GM21423 (cell line): ENCODE data around the gene FREY1.
"Not testable (repeated sequence)": the region's sequence is repeated elsewhere in the genome, so short reads cannot be mapped to it uniquely, and the experiment has no call there.

Experiments used
- ATAC-seq: cut with Tn5 transposase; IDR thresholded peaks from one replicate; pipeline ENCODE4 v1.9.1; 2021; ENCODE audit warnings: mild to moderate bottlenecking, moderate library complexity; ENCODE audit not compliant: unreplicated experiment

Gene FREY1

DNA sequence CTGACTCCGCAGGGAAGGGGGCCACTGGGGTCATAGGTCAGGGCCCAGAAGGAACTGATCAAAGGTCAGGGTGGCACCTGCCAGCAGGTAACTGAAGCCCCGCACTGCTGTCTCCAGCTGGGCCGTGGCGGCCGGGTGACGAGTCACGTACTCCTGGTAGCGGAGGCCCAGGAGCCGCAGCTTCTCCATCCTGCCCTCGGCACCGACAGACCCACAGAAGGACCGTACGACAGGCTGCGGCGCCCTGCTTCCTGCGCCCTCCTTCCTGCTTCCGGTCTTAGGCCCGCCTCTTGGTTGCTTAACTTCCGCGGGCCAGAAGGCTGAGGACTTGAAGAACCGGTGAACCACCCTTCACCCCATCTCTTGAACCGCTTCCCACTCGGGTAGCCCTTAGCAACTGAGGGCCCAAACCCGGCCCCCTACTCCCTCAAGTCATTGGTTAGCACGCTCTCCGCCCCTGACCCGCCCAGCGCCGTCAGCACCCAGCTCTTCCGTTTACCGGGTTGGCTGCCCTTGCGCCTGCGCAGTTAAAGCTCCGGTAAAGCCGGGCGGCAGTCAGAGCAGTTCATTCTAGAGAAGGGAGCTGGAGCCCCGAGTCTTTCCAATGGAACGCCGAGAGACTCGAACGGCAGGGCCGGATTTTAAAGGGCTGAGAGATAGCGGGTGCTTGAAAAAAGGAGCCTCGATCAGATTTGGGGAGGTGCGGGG is 10.7 kb upstream of the FREY1 start, which contains the start of gene PEX16:
Gene PEX16 (minus strand): TSS at position 255 of the 708 bp plus-strand sequence. CDS start 66 bp downstream, at position 189.
- peak; percentile 79 for ATAC-seq

GRCh38 chr11:45917286-45917622 is 10.2 kb upstream of the FREY1 start:
- ATAC-seq: peak; percentile 1

- no peak for ATAC-seq
These were observed 8.4 kb upstream of the FREY1 start for GRCh38 chr11:45915446-45915845.

DNA sequence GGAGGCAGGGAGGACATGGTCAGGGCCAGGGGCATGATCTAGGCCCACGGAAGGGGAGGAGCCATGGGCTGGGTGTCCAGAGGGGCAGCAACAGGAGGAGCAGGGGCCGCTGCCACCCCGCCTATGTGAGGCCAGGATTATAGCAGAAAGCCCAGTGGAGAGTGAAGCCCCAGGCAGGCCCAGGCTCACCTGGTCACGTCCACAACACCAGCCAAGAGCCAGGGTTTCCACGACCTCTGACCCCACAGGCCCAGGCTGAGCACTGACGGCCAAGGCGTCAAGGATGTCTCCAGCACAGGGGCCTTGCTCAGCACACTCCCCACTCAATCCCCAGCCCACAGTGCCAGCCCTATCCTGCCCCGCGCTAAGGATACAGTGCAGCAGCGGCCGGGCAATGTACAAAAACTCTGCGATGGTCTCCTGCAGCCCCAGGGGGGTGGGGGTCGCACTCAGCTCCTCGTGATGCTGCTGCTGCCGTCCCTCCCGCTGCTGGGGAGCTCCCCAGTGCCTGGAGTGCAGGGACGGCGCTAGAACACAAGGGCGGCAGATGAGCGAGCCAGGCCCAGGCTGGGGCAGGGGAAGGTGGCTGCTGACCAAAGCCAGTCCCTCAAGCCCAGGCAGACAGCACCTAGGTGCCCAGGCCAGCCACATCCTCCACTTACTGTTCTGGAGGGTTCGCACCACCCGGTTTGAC is 7.0 kb upstream of the FREY1 start:
- no peak for ATAC-seq

DNA sequence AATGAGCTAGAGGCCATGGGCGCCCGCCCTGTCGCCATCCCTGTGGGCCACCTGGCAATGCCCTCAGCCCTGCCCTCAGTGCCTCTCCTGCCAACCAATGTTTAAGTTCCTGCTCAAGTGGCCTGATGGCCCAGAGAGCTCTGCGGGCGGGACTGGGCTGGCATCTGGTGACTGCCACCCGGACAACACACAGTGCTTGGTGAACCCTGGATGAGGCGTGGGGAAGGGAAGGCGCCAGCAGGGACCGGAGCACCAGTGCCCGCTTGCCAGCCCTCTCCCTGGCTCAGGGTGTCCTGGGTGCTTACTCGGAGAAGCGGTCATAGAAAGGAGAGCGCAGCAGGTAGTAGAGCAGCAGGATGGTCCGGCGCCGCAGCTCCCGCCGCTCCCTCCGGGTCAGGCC is 6.4 kb upstream of the FREY1 start:
- ATAC-seq: no peak

DNA sequence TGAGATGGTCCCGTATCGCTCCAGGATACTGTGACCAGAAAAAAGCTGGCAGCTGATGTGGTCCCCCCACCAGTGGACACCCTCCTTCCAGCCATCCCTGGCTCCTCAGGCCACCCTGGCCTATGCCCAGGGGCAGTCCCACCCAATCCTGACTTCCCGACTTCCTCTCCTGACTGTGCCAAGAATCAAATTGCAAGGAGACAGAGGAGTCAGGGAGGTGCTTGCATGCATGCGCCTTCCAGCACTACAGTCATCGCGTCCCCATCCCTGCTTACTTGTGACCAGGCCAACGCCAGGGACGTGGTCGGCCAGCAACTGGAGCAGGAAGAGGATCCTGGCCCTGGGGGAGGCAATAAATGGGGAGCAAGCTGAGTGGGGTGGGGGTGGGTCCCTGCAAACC is 3.6 kb upstream of the FREY1 start:
- no peak for ATAC-seq

DNA sequence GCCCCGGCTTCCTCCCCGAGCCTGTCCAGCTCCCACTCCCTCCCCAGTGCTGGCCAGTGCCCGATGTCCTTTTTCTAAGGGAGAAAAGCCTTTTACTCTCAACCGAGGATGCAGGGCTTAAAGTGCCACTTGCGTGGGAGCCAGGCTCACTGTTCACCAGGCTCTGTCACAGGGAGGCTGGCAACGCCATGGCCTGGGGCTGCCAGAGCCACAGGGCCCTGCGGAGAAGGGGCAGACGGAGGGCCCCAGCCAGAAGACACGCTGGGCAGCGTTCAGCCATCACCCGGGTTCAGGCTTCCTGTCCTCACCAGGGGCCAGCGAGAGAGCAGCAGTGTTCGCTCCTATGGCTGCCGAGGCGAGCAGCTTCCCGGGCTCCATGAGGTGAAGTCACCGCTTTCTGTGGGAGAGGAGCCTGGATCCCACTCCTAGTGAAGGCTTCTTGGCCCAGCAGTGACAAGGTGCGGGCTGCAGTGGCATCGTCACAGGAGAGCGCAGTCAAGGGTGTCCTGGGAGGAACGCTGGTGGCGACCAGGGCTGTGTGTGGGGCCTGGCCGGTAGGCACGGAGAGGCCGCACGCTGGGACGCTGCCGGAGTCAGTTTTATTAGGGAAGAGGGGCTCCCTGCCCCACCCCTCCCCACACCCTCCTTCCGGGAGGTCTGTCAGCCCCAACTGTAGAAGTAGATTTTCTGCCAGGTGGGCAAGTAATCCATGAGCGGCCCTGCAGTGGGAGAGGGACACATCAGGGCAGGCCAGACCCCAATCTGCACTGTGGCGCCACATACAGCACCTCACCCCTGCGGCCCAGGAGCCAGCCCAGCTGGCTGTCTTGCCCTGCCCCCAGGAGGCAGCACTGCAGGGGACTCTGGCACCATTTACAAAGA is 2.8 kb upstream of the FREY1 start:
- ATAC-seq: no peak

DNA sequence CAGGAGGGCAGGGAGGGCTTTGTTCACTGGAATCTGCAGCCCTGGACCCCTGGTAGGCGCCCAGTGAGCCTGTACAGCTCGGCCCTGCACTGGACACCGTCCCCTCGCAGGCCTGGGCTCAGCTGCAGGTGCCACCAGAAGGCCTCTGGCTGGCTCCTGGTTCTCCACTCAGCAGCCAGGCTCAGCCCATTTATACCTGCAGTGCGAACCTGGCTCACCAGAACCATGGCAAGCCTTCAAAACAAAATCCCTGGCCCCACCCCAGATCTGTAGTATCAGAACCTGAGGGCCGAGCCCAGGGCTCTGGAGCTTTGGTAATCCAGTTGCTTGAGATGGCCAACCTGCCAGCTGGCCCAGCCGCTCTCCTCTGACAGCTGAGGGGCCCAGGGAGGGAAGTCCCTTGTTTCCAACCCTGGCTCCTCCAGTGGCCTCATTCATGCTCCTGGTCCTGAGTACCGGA is 870 bp upstream of the FREY1 start:
- ATAC-seq: no peak

DNA sequence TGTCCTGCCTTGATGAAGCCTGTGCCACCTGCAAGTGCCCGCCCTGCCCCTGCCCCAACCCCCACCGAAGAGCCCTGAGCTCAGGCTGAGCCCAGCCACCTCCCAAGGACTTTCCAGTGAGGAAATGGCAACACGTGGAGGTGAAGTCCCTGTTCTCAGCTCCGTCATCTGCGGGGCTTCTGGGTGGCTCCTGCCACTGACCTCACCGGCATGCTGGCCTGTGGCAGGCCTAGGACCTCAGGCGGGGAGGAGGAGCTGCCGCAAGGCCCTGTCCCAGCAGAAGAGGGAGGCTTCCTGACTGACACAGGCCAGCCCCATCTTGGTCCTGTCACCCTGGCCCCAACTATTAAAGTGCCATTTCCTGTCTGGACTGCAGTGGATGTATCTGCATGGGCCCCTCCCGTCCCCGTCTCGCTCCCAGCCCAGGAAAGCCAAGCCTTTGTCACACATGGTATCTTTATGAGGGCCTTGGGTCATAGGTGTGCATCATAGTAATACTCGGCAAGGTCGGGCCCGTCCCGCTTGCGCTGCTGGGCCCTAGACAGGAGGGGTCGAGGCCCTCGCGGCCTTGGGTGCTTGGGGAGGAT is 882 bp downstream of the FREY1 start:
- ATAC-seq: no peak

DNA sequence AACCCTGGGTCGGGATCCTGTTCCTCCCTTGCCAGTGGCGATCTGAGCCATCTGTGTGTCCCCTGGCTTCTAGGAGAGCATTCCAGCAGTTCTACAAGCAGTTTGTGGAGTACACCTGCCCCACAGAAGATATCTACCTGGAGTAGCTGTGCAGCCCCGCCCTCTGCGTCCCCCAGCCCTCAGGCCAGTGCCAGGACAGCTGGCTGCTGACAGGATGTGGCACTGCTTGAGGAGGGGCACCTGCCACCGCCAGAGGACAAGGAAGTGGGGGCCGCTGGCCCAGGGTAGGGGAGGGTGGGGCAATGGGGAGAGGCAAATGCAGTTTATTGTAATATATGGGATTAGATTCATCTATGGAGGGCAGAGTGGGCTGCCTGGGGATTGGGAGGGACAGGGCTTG is 1.5 kb downstream of the FREY1 start:
- ATAC-seq: not testable (repeated sequence)

- no peak for ATAC-seq
These were observed 2.0 kb downstream of the FREY1 start for GRCh38 chr11:45905095-45905494.

DNA sequence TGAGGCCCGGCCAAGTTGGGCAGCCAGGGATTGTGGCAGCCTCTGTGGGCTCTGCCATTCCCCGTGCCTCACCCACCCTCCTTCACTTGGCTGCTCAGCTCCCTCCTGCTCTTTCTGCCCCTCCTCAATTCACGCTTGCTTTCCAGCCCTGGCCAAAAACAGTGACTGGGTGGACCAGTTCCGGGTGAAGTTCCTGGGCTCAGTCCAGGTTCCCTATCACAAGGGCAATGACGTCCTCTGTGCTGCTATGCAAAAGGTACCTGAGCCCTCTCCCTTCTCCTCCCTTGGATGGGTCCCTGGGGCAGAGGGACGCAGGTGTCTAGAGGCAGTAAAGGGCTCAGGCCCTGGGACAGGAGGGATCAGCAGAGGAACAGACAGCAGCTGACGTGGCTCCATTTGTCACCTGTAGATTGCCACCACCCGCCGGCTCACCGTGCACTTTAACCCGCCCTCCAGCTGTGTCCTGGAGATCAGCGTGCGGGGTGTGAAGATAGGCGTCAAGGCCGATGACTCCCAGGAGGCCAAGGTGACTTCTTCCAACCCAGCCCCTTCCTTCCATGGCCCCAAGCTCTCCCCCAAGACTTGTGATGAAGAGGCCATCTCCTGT is 2.7 kb downstream of the FREY1 start:
- ATAC-seq: no peak

- no peak for ATAC-seq
These were observed 4.4 kb downstream of the FREY1 start for GRCh38 chr11:45902452-45903380.

DNA sequence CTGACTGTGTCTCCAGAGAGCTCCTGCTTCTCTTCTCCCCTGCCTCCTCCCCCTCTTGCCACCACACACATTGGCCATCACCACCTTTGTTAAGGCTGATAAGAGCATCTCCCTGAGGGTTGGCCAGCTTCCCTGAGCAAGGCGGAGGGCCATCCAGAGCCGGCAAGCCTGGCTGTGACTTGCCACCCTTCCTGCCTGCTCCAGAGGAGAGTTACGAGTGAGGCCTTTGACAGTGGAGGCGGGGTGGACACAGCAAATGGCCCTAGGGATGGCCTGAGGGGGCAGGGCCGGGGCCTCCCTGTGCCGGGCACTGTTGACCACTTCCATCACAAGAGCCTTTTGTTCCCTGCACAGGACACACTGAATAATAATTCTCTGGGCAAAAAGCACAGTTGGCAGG is 5.4 kb downstream of the FREY1 start:
- ATAC-seq: no peak

- ATAC-seq: no peak
These were observed 6.0 kb downstream of the FREY1 start for GRCh38 chr11:45900916-45901617.

DNA sequence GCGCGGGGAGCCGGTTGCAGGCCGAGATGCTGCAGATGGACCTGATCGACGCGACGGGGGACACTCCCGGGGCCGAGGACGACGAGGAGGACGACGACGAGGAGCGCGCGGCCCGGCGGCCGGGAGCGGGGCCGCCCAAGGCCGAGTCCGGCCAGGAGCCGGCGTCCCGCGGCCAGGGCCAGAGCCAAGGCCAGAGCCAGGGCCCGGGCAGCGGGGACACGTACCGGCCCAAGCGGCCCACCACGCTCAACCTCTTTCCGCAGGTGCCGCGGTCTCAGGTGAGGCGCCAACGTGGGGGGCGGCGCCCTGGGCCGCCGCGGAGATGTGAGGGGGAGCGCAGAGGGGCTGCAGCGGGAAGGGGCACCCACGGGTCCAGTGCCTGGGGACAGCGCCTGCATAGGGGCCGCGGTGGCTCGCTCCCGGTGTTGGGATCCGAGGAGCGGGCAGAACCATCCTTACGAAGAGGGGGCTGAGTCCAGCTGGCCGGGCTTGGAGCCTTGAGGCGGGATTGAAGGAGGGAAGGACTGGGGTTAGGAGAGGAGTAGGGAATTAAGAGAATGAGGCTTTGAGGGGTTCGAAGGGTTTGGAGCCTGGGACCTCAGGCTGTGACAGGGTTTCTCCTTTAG is 6.8 kb downstream of the FREY1 start:
- ATAC-seq: not testable (repeated sequence)

- ATAC-seq: no peak
These were observed 7.5 kb downstream of the FREY1 start for GRCh38 chr11:45899448-45900174.

- ATAC-seq: no peak
These were observed 8.0 kb downstream of the FREY1 start for GRCh38 chr11:45899086-45899447.
